Measurements from ENCODE around the gene ZC3H8. TPM values are rescaled to one million over a fixed set of nuclear protein-coding genes. Genes with fewer than 3 reads are reported as not detected.
A peak's percentile ranks its signal among the peaks of the same experiment; 100 is the strongest.

ZC3H8 gene
- polyA plus RNA-seq, 6 donors from 2014 or later: 4.6 to 17.8 (median 13.3) TPM

DNA sequence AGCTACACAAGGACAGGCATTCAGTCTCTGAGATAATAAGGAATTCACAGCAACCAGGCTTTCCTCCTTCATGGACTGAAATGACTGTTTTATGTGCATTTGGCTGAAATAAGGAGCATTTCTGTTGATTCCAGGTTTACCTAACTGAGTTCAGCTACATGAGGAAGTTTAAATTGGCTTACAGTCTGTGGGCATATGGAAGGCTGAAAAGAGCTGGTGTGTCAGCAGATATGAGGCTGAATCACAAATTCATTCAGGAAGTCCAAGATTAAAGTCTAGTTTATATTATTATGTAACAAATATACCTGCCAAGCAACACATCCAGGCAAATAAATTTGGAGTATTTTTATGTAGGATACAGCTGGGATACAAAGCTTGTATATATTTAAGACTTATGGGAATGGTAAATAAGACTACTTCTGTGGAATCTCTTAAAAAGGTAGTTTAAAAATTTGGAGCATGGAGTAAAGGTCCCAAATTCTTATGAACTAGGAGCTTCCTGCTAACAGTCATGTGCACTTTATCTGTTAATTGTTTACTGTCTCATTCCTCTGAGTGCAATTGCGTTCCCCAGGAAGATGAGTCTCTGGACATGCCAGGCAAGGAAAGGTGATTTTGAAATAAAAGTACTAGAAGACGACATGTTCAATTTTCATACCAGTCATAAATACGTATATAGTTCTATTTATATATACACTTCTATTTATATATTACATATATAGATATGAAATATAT is 53.0 kb downstream of the ZC3H8 start:
- no peak overlapping the region for H3K27ac Mint-ChIP-seq
- ATAC-seq (ENCODE audit: low read depth in 2 of 2): no peak

DNA sequence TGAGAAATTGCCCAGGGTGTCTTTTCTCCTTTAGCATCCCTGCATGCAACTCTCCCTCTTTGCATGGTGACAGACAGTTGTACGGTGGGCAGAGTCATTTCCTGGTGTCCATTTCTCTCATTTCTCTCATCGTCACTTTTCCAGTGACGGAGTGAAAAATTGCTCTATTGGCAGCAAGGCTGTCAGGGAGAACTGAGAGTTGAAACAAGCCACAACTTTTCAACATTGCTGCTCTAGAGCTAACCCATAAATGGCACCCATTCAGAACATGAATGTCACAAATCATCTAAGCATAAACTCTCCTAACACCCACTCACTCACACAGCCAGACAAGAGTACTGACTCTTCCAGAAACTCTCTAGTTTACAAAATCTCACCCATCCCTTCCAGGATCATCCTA is 55.7 kb downstream of the ZC3H8 start:
- H3K4me1 Mint-ChIP-seq: no peaks in the 10 kb centered on the region
- ATAC-seq (ENCODE audit: low read depth in 2 of 2): no peak
- DNase-seq: no peak
- no peak overlapping the region for H3K27ac Mint-ChIP-seq
- peaks cover 0 to 12% (median 2%) of the 10 kb centered on the region in 3 donors for H3K27me3 Mint-ChIP-seq
- H3K36me3 Mint-ChIP-seq: peaks cover 6 to 8% of the 10 kb centered on the region in 2 donors
- peaks cover 5 to 34% (median 17%) of the 10 kb centered on the region in 7 donors for H3K9me3 Mint-ChIP-seq
- no peak overlapping the region for H3K4me3 Mint-ChIP-seq

More for the DNA sequence above, 53.0 kb downstream of the ZC3H8 start:
- H3K27me3 Mint-ChIP-seq: peaks cover 0 to 19% (median 4%) of the 10 kb centered on the region in 3 donors
- H3K4me1 Mint-ChIP-seq: no peaks in the 10 kb centered on the region
- no peak for DNase-seq
- peaks cover 9 to 12% of the 10 kb centered on the region in 2 donors for H3K36me3 Mint-ChIP-seq
- no peak overlapping the region for H3K4me3 Mint-ChIP-seq
- H3K9me3 Mint-ChIP-seq: peaks cover 7 to 58% (median 22%) of the 10 kb centered on the region in 7 donors

DNA sequence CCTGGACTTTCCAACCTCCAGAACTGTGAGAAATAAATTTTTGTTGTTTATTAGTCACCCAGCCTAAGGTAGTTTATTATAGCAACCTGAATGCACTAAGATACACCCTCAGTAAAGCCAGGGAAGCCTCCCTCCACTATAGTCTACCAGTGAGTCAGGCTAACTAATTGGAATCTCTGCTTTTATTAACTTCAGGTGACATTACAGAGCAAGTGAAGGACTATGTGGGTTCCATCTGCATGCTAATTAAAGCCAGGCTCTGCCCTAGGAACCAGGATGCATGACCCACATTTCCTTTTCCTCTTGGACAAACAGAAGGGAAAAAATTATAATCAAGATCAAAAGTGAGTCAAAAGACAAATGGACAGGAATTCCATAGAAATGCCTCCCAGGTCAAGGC is 56.1 kb downstream of the ZC3H8 start:
- Mint-ChIP-seq H3K4me1 (no peaks in the 10 kb centered on the region), H3K36me3 (peaks cover 5 to 6% of the 10 kb centered on the region in 2 donors), H3K27ac (no peak overlapping the region), H3K9me3 (peaks cover 3 to 30% (median 14%) of the 10 kb centered on the region in 7 donors), H3K27me3 (peaks cover 0 to 12% (median 0%) of the 10 kb centered on the region in 3 donors), H3K4me3 (no peak overlapping the region)
- ATAC-seq (ENCODE audit: low read depth in 2 of 2) (no peak), DNase-seq (no peak)

DNA sequence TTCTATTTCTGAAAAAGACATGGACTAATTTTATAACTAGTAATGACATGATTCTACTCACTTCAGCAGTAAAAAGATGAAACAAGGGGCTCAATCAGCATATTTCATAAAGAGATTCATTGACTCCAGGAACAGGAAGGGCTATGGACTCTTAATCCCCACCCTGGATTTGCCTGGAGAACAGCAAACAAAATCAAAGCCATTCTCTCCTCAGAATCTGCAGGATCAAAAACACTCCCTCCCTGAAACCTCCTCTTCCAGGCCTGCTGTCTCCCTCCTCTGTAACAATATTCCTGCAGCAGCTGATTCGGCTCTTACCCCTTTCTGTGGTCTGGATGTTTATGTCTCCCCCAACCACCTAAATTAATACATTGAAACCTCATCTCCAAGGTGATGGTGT is 57.0 kb downstream of the ZC3H8 start:
- Mint-ChIP-seq H3K9me3 (peaks cover 2 to 21% (median 6%) of the 10 kb centered on the region in 7 donors), H3K27ac (no peak overlapping the region), H3K27me3 (peaks cover 0 to 12% (median 0%) of the 10 kb centered on the region in 3 donors), H3K4me1 (no peaks in the 10 kb centered on the region), H3K36me3 (peaks cover 2 to 5% of the 10 kb centered on the region in 2 donors), H3K4me3 (no peak overlapping the region)
- ATAC-seq (ENCODE audit: low read depth in 2 of 2) (no peak), DNase-seq (no peak)

DNA sequence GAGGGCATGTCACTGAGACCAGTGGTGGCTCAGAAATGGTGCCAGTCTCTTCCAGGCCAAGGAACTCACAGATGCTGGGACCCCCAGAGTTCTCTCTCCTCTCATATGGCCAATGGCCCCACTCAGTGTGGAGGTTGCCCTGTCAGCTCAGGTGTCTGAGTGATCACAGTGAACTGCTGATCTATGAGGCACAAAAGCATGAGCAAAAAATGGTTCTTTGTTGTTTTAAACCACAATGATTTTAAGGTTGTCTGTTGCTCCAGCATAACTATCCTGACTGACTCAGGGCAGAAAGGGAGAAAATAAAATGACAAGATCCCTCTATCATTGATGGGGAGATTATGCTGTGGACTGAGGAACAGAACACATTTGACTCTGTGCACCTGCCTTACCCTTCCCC is 58.9 kb downstream of the ZC3H8 start:
- no peak for DNase-seq
- H3K9me3 Mint-ChIP-seq: peaks cover 0 to 13% (median 3%) of the 10 kb centered on the region in 7 donors
- no peaks in the 10 kb centered on the region for H3K4me1 Mint-ChIP-seq
- H3K27me3 Mint-ChIP-seq: peaks cover 0 to 12% (median 0%) of the 10 kb centered on the region in 3 donors
- H3K4me3 Mint-ChIP-seq: no peak overlapping the region
- H3K27ac Mint-ChIP-seq: no peak overlapping the region
- no peak for ATAC-seq (ENCODE audit: low read depth in 2 of 2)
- peaks cover 0 to 5% of the 10 kb centered on the region in 2 donors for H3K36me3 Mint-ChIP-seq

DNA sequence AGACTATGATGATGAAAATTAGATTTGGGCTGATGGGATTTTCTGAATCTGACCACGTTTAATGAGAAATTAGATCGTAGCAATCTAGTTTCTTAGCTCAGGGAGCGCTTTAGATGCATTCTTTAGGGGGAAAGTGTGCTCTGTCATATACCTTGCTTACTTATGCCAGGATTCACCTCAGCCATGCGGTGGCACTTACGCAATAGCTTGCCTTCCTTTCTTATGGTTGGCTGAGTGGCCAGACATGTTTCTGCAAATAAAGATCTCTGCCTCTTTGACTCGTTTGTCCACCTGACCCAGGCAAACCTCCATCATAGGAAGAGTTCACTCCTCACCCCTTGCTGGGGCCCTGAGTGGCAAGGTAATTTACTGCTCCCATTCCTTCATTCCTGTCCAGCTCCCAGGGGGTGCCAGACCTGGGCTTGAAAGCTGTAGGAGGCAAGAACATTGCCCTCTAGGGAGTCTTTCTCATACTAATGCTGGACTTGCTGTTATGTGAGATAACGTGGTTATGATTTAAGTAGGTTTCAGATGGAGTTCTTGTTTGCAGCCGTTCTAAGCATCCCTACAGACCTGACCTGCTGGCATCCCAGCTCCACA is 59.6 kb downstream of the ZC3H8 start:
- Mint-ChIP-seq H3K9me3 (peaks cover 0 to 9% (median 3%) of the 10 kb centered on the region in 7 donors), H3K4me1 (no peaks in the 10 kb centered on the region), H3K4me3 (no peak overlapping the region), H3K27ac (no peak overlapping the region), H3K27me3 (peaks cover 0 to 12% (median 0%) of the 10 kb centered on the region in 3 donors), H3K36me3 (peaks cover 0 to 5% of the 10 kb centered on the region in 2 donors)
- no peak for DNase-seq
- no peak for ATAC-seq (ENCODE audit: low read depth in 2 of 2)

DNA sequence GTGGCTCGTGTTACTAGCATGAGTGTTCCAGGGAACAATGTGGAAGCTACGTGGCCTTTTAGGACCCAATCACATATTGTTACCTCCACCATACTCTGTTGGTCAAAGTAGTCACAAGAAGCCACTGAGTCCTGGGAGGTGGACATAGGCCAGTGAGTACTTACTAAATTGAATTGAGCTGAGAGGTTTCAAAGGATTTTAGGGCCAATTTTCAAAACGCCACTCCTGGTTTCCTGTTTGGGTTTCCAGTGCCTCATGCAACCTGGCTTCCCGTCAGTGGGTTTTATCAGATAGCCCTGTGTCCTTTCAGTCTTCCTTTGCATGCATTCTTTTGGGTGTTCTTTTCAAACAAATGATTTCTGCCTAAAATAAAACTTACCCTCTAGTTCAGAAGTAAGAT is 60.4 kb downstream of the ZC3H8 start:
- no peaks in the 10 kb centered on the region for H3K4me1 Mint-ChIP-seq
- no peak overlapping the region for H3K4me3 Mint-ChIP-seq
- H3K36me3 Mint-ChIP-seq: peaks cover 0 to 2% of the 10 kb centered on the region in 2 donors

DNA sequence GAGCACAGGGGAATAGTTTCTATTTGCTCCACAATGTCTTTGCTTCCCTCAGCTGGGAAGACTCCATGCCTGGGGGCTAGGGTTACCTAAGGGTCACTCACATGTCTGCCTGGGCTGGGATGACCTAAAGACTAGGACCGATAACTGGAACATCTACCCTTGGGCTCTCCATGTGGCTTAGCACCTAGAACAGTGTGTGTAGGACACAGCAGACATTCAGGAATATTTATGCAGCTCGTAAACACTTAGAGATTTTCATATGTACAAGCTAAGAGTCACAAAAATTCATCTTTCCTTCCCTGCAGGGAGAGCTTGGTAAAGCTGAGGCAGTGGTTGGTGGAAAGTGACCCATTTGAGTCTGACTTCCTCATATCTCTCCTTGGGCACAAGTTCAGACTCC is 60.8 kb downstream of the ZC3H8 start:
- DNase-seq: no peak
- peaks cover 0 to 7% (median 0%) of the 10 kb centered on the region in 3 donors for H3K27me3 Mint-ChIP-seq
- no peaks in the 10 kb centered on the region for H3K36me3 Mint-ChIP-seq
- H3K4me1 Mint-ChIP-seq: peaks cover 0 to 3% (median 0%) of the 10 kb centered on the region in 3 donors
- no peak overlapping the region for H3K27ac Mint-ChIP-seq
- H3K9me3 Mint-ChIP-seq: no peaks in the 10 kb centered on the region
- H3K4me3 Mint-ChIP-seq: no peak overlapping the region
- no peak for ATAC-seq (ENCODE audit: low read depth in 2 of 2)

More for the DNA sequence above, 60.4 kb downstream of the ZC3H8 start:
- H3K27ac Mint-ChIP-seq: no peak overlapping the region
- peaks cover 0 to 3% (median under 1%) of the 10 kb centered on the region in 7 donors for H3K9me3 Mint-ChIP-seq
- no peak for DNase-seq
- H3K27me3 Mint-ChIP-seq: peaks cover 0 to 10% (median 0%) of the 10 kb centered on the region in 3 donors
- no peak for ATAC-seq (ENCODE audit: low read depth in 2 of 2)

DNA sequence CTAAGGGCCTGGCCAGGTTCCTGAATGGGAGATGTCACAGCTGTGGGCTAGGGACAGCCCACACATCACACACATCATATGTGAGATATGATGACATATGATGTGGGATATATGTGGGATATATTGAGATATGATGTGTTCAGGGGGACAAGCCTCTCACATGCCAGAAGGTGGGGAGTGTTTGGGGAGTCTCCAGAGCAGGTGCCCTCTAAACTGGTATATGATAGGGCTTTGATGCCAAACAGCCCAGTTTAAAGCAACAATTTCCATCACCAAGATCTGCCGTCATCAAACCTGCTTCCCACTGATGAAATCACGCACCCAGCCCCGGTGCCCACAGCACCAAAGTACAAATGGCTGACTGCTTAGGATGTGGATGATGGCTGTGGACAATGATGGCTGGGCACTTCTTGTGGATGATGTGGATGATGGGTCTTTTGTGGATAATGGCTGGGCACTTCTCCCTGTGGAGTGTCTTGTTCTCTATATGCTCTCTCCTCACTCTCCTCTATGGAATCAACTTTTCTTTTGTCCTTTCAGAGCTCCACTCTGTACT is 65.8 kb downstream of the ZC3H8 start:
- peak overlapping the region in 2 of 6 donors; percentile 7 to 84 for H3K27ac Mint-ChIP-seq
- H3K27me3 Mint-ChIP-seq: no peaks in the 10 kb centered on the region
- H3K4me1 Mint-ChIP-seq: peaks cover 15 to 24% (median 20%) of the 10 kb centered on the region in 3 donors
- no peak for ATAC-seq (ENCODE audit: low read depth in 2 of 2)
- no peak for DNase-seq
- H3K4me3 Mint-ChIP-seq: no peak overlapping the region
- H3K9me3 Mint-ChIP-seq: no peaks in the 10 kb centered on the region
- H3K36me3 Mint-ChIP-seq: no peaks in the 10 kb centered on the region

DNA sequence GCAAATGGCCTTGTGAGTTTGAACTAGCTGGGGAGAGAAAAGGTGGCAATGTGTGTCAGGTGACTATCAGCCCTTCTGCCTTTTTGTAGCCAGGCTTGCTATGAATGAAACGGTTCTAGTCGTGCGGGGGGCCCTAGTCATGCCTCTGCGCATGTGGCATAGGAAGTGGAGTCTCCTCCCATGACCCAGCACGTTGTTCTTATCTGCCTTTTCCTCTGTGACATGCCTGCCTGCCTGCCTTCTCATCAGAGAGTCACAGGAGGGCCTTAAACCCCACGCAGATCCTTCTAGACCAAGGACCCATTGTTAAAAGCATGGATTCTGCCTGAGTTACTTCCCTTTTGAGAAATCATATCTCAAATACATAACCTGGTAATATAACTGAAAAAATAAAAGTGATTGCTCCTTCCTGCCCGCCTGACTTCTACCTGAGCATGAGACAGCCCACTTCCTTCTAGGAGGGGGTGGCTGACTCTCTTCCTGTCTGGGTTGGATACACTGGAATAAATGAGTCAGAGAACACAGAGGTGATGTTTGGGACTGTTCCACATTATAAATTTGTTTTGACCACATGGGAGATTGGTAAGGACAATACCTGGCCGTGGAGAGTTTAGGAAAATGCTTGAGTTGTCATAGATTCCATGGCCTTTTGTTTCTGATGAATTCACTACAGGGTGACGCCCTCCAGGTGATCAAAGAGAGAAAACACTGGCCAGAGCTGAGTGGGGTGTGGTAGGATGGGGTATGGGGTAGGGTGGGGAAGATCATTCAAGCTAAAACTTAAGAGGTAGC is 66.8 kb downstream of the ZC3H8 start:
- peak overlapping the region in 6 of 8 donors; percentile 13 to 59 (median 34) for H3K4me3 Mint-ChIP-seq
- DNase-seq (peak; percentile 21), ATAC-seq (ENCODE audit: low read depth in 2 of 2) (peak; percentile 58 to 76)
- peak overlapping the region; percentile 9 to 92 (median 68) for H3K27ac Mint-ChIP-seq
- no peaks in the 10 kb centered on the region for H3K36me3 Mint-ChIP-seq
- peaks cover 0 to 6% (median 0%) of the 10 kb centered on the region in 3 donors for H3K27me3 Mint-ChIP-seq
- peaks cover 15 to 24% (median 20%) of the 10 kb centered on the region in 3 donors for H3K4me1 Mint-ChIP-seq
- no peaks in the 10 kb centered on the region for H3K9me3 Mint-ChIP-seq

DNA sequence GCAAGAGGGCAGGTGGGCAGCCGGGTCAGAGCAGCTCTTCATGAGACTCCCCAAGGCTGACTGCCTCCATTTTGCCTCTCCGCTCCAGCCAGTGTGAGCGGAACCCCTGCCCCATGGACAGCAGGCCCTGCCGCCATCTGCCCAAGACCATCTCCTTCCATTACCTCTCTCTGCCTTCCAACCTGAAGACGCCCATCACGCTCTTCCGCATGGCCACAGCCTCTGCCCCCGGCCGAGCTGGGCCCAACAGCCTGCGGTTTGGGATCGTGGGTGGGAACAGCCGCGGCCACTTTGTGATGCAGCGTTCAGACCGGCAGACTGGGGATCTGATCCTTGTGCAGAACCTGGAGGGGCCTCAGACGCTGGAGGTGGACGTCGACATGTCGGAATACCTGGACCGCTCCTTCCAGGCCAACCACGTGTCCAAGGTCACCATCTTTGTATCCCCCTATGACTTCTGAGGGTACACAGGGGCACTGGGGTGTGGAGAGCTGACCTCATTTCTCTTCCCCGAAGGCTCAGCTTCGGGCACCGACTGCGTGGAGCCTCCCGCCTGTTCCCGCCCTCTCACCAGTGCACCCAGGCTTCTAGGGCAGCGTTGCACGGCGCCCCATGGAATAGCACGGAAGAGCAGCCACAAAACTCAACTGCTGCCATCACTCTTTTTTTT is 67.7 kb downstream of the ZC3H8 start:
- peaks cover 15 to 24% (median 20%) of the 10 kb centered on the region in 3 donors for H3K4me1 Mint-ChIP-seq
- H3K27me3 Mint-ChIP-seq: peaks cover 0 to 8% (median 5%) of the 10 kb centered on the region in 3 donors
- peak overlapping the region in 3 of 6 donors; percentile 66 to 92 (median 84) for H3K27ac Mint-ChIP-seq
- H3K4me3 Mint-ChIP-seq: no peak overlapping the region
- ATAC-seq (ENCODE audit: low read depth in 2 of 2): no peak
- DNase-seq: no peak
- no peaks in the 10 kb centered on the region for H3K36me3 Mint-ChIP-seq
- no peaks in the 10 kb centered on the region for H3K9me3 Mint-ChIP-seq

DNA sequence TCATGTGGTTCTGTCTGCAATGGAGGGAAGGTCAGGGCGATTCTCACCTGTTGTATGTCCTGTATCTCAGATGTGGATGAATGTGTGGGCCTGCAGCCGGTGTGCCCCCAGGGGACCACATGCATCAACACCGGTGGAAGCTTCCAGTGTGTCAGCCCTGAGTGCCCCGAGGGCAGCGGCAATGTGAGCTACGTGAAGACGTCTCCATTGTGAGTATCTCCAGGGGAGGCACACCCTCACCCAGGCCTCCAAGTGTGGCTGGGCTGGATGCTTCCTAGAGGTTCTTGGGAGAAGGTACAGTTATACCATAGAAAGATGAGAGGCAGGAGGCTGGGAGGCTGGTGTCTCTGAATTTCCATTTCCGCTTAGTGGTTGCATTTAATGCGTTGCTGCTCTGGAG is 69.7 kb downstream of the ZC3H8 start:
- peaks cover 0 to 9% (median 3%) of the 10 kb centered on the region in 7 donors for H3K9me3 Mint-ChIP-seq
- H3K36me3 Mint-ChIP-seq: no peaks in the 10 kb centered on the region
- DNase-seq (no peak), ATAC-seq (ENCODE audit: low read depth in 2 of 2) (no peak)
- peaks cover 10 to 19% (median 12%) of the 10 kb centered on the region in 3 donors for H3K27me3 Mint-ChIP-seq
- H3K4me1 Mint-ChIP-seq: peaks cover 15 to 24% (median 20%) of the 10 kb centered on the region in 3 donors
- H3K27ac Mint-ChIP-seq: no peak overlapping the region
- H3K4me3 Mint-ChIP-seq: no peak overlapping the region

Data from naive B cell (primary cell).